ENCODE results near the gene REPIN1. TPM values are rescaled to one million over a fixed set of nuclear protein-coding genes. Genes with fewer than 3 reads are reported as not detected.

Gene REPIN1
- polyA plus RNA-seq, 2 of the 4 experiments (the other 2 are of a cell fraction), result 48.1 to 101 TPM

DNA sequence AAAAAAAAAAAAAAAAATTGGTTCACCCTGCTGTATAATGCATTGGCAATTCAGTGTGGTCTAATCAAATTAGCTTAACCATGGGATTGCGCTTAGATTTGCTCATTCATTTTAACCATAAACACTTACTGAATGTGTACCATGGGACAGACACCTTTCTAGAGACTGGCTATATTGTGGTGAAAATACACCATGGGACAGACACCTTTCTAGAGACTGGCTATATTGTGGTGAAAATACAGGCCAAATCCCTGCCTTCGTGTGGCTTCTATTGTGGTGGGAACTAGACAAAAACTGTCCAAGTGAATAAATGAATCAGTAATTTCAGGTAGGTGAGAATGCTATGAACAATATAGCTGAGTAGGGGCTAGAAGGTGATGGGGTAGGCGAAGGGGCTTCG lies 10.2 kb upstream of the REPIN1 start:
- 88% methylated on average over 4 of the region's 4 CpGs for WGBS (ENCODE audit: missing lambda C conversion rate)
- H3K4me3 ChIP-seq, result no peak overlapping the region
- ChIA-PET POLR2A (no interaction called here), CTCF (interaction anchor here (0.9 to 1.7 kb wide), 6 partner anchors 11 to 63 kb away, joined by 3 to 5 read pairs (median 4); a partner anchor contains a TSS)
- no peak overlapping the region for H3K27ac ChIP-seq
- no peak for TF ChIP-seq HOXB13 (CRISPR knock-in tag; IDR thresholded peaks at IDR 0.05; ENCODE audit: low read depth)
- TF ChIP-seq HOXB5 (CRISPR knock-in tag; IDR thresholded peaks at IDR 0.05), result no peak
- no peak for TF ChIP-seq TFCP2L1 (CRISPR knock-in tag; IDR thresholded peaks at IDR 0.05)
- no peak for TF ChIP-seq RARB (CRISPR knock-in tag; IDR thresholded peaks at IDR 0.05)
- TF ChIP-seq FOXS1 (CRISPR knock-in tag; IDR thresholded peaks at IDR 0.05), result no peak
- no peak for TF ChIP-seq TP53 (CRISPR knock-in tag; IDR thresholded peaks at IDR 0.05)
- TF ChIP-seq, protein P1, sequence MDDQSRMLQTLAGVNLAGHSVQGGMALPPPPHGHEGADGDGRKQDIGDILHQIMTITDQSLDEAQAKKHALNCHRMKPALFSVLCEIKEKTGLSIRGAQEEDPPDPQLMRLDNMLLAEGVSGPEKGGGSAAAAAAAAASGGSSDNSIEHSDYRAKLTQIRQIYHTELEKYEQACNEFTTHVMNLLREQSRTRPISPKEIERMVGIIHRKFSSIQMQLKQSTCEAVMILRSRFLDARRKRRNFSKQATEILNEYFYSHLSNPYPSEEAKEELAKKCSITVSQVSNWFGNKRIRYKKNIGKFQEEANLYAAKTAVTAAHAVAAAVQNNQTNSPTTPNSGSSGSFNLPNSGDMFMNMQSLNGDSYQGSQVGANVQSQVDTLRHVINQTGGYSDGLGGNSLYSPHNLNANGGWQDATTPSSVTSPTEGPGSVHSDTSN (IDR thresholded peaks at IDR 0.05), result no peak
- no peak for TF ChIP-seq CHD4 (IDR thresholded peaks at IDR 0.05; ENCODE audit: borderline replicate concordance)
- TF ChIP-seq EHF (CRISPR knock-in tag; IDR thresholded peaks at IDR 0.05), result no peak
- no peak for TF ChIP-seq JUNB (IDR thresholded peaks at IDR 0.05)
- no peak for TF ChIP-seq MAZ (IDR thresholded peaks at IDR 0.05; ENCODE audit: borderline replicate concordance, low read depth, low read length)
- TF ChIP-seq RFX5 (IDR thresholded peaks at IDR 0.05), result no peak
- TF ChIP-seq, protein P2, sequence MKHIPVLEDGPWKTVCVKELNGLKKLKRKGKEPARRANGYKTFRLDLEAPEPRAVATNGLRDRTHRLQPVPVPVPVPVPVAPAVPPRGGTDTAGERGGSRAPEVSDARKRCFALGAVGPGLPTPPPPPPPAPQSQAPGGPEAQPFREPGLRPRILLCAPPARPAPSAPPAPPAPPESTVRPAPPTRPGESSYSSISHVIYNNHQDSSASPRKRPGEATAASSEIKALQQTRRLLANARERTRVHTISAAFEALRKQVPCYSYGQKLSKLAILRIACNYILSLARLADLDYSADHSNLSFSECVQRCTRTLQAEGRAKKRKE (CRISPR knock-in tag; IDR thresholded peaks at IDR 0.05; ENCODE audit: low read depth), result no peak
- TF ChIP-seq MYC (IDR thresholded peaks at IDR 0.05; ENCODE audit: borderline replicate concordance, low read length), result no peak
- no peak for TF ChIP-seq RNF2 (IDR thresholded peaks at IDR 0.05; ENCODE audit: borderline replicate concordance, low read depth)
- no peak for TF ChIP-seq ZSCAN20 (CRISPR knock-in tag; IDR thresholded peaks at IDR 0.05)
- TF ChIP-seq RCOR1 (IDR thresholded peaks at IDR 0.05; ENCODE audit: low read depth, low read length), result no peak
- H3K9me3 ChIP-seq, result no peaks in the 10 kb centered on the region
- H3K4me2 ChIP-seq, result no peak overlapping the region
- no peak; a peak in 1 of 6 replicates for ATAC-seq
- peaks cover 3% of the 10 kb centered on the region; the same call in 1 of the 3 replicates for H3K4me1 ChIP-seq
- DNase-seq (ENCODE audit: low read depth in 1 of 2, low spot score in 1 of 2), result no peak
- FAIRE-seq, result no peak

DNA sequence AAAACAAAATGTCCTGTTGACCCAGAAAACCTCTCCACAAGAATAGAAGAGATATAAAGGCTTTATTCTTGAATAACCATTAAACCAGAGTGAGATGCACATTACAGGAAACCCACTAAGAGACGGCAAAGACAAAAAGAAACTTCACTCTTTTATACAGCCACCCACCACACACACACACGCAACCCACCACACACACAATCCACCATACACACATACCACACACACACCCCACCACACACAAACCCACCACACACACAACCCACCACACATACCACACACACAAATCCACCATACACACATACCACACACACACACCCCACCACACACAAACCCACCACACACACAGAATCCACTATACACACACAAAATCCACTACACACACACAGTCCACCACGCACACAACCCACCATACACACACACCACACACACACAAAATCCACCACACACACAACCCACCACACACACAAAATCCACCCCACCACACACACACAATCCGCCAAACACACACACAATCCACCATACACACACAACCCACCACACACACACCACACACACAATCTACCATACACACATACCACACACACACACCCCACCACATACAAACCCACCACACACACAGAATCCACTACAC lies 9.5 kb upstream of the REPIN1 start:
- FAIRE-seq, result no peak
- no peak for DNase-seq (ENCODE audit: low read depth in 1 of 2, low spot score in 1 of 2)
- POLR2A ChIA-PET, result no interaction called here
- CTCF ChIA-PET, result interaction anchor here (0.9 to 1.4 kb wide), 4 partner anchors 11 to 46 kb away, joined by 3 to 4 read pairs (median 4); no protein-coding TSS in a partner anchor
- WGBS (ENCODE audit: missing lambda C conversion rate), result 85% methylated on average over 4 of the region's 4 CpGs
- no peak for ATAC-seq
- no peak overlapping the region for H3K27ac ChIP-seq
- TF ChIP-seq NPAS2 (CRISPR knock-in tag; IDR thresholded peaks at IDR 0.05; ENCODE audit: borderline replicate concordance) (no peak), JUNB (IDR thresholded peaks at IDR 0.05) (no peak), HOXB13 (CRISPR knock-in tag; IDR thresholded peaks at IDR 0.05; ENCODE audit: low read depth) (no peak), ZC3H11A (IDR thresholded peaks at IDR 0.05) (no peak), JUN (IDR thresholded peaks at IDR 0.05) (no peak), SMC3 (IDR thresholded peaks at IDR 0.05) (no peak), CHD2 (IDR thresholded peaks at IDR 0.05; ENCODE audit: low read length, partially characterized antibody) (no peak), HOXB5 (CRISPR knock-in tag; IDR thresholded peaks at IDR 0.05) (no peak), RCOR1 (IDR thresholded peaks at IDR 0.05; ENCODE audit: low read depth, low read length) (no peak), MAFK (IDR thresholded peaks at IDR 0.05; ENCODE audit: partially characterized antibody) (no peak), CEBPB (IDR thresholded peaks at IDR 0.05) (no peak), RFX5 (IDR thresholded peaks at IDR 0.05) (no peak), TFCP2L1 (CRISPR knock-in tag; IDR thresholded peaks at IDR 0.05) (no peak), FOXS1 (CRISPR knock-in tag; IDR thresholded peaks at IDR 0.05) (no peak), NFE2L2 (conservative IDR thresholded peaks at IDR 0.05; ENCODE audit: low read length) (no peak), RARB (CRISPR knock-in tag; IDR thresholded peaks at IDR 0.05) (no peak), HEYL (CRISPR knock-in tag; IDR thresholded peaks at IDR 0.05) (no peak)
- TF ChIP-seq, protein P3, sequence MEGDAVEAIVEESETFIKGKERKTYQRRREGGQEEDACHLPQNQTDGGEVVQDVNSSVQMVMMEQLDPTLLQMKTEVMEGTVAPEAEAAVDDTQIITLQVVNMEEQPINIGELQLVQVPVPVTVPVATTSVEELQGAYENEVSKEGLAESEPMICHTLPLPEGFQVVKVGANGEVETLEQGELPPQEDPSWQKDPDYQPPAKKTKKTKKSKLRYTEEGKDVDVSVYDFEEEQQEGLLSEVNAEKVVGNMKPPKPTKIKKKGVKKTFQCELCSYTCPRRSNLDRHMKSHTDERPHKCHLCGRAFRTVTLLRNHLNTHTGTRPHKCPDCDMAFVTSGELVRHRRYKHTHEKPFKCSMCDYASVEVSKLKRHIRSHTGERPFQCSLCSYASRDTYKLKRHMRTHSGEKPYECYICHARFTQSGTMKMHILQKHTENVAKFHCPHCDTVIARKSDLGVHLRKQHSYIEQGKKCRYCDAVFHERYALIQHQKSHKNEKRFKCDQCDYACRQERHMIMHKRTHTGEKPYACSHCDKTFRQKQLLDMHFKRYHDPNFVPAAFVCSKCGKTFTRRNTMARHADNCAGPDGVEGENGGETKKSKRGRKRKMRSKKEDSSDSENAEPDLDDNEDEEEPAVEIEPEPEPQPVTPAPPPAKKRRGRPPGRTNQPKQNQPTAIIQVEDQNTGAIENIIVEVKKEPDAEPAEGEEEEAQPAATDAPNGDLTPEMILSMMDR (IDR thresholded peaks at IDR 0.05), result no peak
- TF ChIP-seq, protein P4, sequence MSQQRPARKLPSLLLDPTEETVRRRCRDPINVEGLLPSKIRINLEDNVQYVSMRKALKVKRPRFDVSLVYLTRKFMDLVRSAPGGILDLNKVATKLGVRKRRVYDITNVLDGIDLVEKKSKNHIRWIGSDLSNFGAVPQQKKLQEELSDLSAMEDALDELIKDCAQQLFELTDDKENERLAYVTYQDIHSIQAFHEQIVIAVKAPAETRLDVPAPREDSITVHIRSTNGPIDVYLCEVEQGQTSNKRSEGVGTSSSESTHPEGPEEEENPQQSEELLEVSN (IDR thresholded peaks at IDR 0.05; ENCODE audit: borderline replicate concordance, low read depth), result no peak
- TF ChIP-seq, protein P5, sequence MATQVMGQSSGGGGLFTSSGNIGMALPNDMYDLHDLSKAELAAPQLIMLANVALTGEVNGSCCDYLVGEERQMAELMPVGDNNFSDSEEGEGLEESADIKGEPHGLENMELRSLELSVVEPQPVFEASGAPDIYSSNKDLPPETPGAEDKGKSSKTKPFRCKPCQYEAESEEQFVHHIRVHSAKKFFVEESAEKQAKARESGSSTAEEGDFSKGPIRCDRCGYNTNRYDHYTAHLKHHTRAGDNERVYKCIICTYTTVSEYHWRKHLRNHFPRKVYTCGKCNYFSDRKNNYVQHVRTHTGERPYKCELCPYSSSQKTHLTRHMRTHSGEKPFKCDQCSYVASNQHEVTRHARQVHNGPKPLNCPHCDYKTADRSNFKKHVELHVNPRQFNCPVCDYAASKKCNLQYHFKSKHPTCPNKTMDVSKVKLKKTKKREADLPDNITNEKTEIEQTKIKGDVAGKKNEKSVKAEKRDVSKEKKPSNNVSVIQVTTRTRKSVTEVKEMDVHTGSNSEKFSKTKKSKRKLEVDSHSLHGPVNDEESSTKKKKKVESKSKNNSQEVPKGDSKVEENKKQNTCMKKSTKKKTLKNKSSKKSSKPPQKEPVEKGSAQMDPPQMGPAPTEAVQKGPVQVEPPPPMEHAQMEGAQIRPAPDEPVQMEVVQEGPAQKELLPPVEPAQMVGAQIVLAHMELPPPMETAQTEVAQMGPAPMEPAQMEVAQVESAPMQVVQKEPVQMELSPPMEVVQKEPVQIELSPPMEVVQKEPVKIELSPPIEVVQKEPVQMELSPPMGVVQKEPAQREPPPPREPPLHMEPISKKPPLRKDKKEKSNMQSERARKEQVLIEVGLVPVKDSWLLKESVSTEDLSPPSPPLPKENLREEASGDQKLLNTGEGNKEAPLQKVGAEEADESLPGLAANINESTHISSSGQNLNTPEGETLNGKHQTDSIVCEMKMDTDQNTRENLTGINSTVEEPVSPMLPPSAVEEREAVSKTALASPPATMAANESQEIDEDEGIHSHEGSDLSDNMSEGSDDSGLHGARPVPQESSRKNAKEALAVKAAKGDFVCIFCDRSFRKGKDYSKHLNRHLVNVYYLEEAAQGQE (IDR thresholded peaks at IDR 0.05), result no peak
- no peak overlapping the region for H3K4me2 ChIP-seq
- no peaks in the 10 kb centered on the region for H3K9me3 ChIP-seq
- H3K4me3 ChIP-seq, result no peak overlapping the region
- H3K4me1 ChIP-seq, result peaks cover 3% of the 10 kb centered on the region; the same call in 1 of the 3 replicates

All from A549 (cell line).